Astrocyte (in vitro differentiated cells and primary cell): ENCODE measurements around the gene ISG15. TPM values are rescaled to one million over a fixed set of nuclear protein-coding genes. Genes with fewer than 3 reads are reported as not detected.

Source experiments
- DNase-seq: peaks from one replicate; pipeline ENCODE4 v3.0.0-alpha.2; 2010; ENCODE audit warnings: low read depth
- FAIRE-seq: peaks from 2 replicates; lab custom pipeline; 2011; peaks lifted over from hg19 to GRCh38; lab: Jason Lieb, UNC
- H2AFZ ChIP-seq: 2 replicates; pipeline ENCODE4 v1.6.0; 2012; ENCODE audit warnings: low read depth, low read length, inconsistent platforms
- H3K27ac ChIP-seq: 2 replicates; pipeline ENCODE4 v1.5.1; 2011; ENCODE audit warnings: low read depth, low read length, inconsistent platforms
- H3K27me3 ChIP-seq: 2 replicates; pipeline ENCODE4 v1.6.0; 2011; ENCODE audit warnings: low read length, inconsistent platforms; ENCODE audit not compliant: insufficient read depth
- H3K36me3 ChIP-seq: 2 replicates; pipeline ENCODE4 v1.5.1; 2011; ENCODE audit warnings: low read length, inconsistent platforms; ENCODE audit not compliant: insufficient read depth
- H3K4me1 ChIP-seq: 2 replicates; pipeline ENCODE4 v1.5.1; 2011; ENCODE audit warnings: low read length, inconsistent platforms; ENCODE audit not compliant: insufficient read depth
- H3K4me2 ChIP-seq: 2 replicates; pipeline ENCODE4 v1.6.0; 2012; ENCODE audit warnings: low read length, inconsistent platforms
- H3K4me3 ChIP-seq: 2 replicates; pipeline ENCODE4 v1.5.1; 2011; ENCODE audit warnings: low read depth, mild to moderate bottlenecking, low read length, inconsistent platforms; ENCODE audit not compliant: insufficient read depth
- H3K79me2 ChIP-seq: 2 replicates; pipeline ENCODE4 v1.6.0; 2012; ENCODE audit warnings: mild to moderate bottlenecking, low read length, inconsistent platforms; ENCODE audit not compliant: insufficient read depth
- H3K9ac ChIP-seq: 2 replicates; pipeline ENCODE4 v1.6.0; 2012; ENCODE audit warnings: mild to moderate bottlenecking, low read length, inconsistent platforms
- H3K9me3 ChIP-seq: 2 replicates; pipeline ENCODE4 v1.5.1; 2012; ENCODE audit warnings: low read depth, mild to moderate bottlenecking, low read length, inconsistent platforms; ENCODE audit not compliant: insufficient read depth
- H4K20me1 ChIP-seq: 2 replicates; pipeline ENCODE4 v1.6.0; 2012; ENCODE audit warnings: low read length, inconsistent platforms; ENCODE audit not compliant: insufficient read depth
- H3K27ac Mint-ChIP-seq: one replicate; pipeline ENCODE4 v1.8.0; 2021; ENCODE audit warnings: mild to moderate bottlenecking, mixed read lengths; ENCODE audit not compliant: unreplicated experiment
- H3K27me3 Mint-ChIP-seq: one replicate; pipeline ENCODE4 v1.8.0; 2021; ENCODE audit warnings: low read depth, mixed read lengths; ENCODE audit not compliant: unreplicated experiment
- H3K36me3 Mint-ChIP-seq: one replicate; pipeline ENCODE4 v1.8.0; 2021; ENCODE audit warnings: low read depth, mixed read lengths; ENCODE audit not compliant: unreplicated experiment
- H3K4me1 Mint-ChIP-seq: one replicate; pipeline ENCODE4 v1.8.0; 2021; ENCODE audit warnings: low read depth, mixed read lengths; ENCODE audit not compliant: unreplicated experiment
- H3K4me3 Mint-ChIP-seq: one replicate; pipeline ENCODE4 v1.8.0; 2021; ENCODE audit warnings: mild to moderate bottlenecking, moderate library complexity, mixed read lengths; ENCODE audit not compliant: unreplicated experiment
- H3K9me3 Mint-ChIP-seq: one replicate; pipeline ENCODE4 v1.8.0; 2021; ENCODE audit warnings: mild to moderate bottlenecking, mixed read lengths; ENCODE audit not compliant: unreplicated experiment
- CTCF ChIP-seq: IDR thresholded peaks from 2 replicates; pipeline ENCODE4 v1.5.1; 2011; ENCODE audit warnings: low read depth, mild to moderate bottlenecking, inconsistent platforms, low read length, moderate library complexity; ENCODE audit not compliant: insufficient read depth
- EZH2 ChIP-seq: IDR thresholded peaks from 2 replicates; pipeline ENCODE4 v1.6.1; 2012; ENCODE audit warnings: mild to moderate bottlenecking, low read length, inconsistent platforms; ENCODE audit not compliant: insufficient read depth
- total RNA-seq: library from RNA; stranded (reverse); gene quantifications from 2 replicates; pipeline ENCODE4 v1.2.1, GENCODE V29; 2021

Gene ISG15
- total RNA-seq, 1 donor from 2014 or later: 1,830 TPM

- Mint-ChIP-seq H3K27me3 (no peaks in the 10 kb centered on the region), H3K4me1 (peaks cover under 1% of the 10 kb centered on the region), H3K27ac (no peak overlapping the region), H3K9me3 (no peaks in the 10 kb centered on the region), H3K36me3 (peaks cover 13% of the 10 kb centered on the region), H3K4me3 (no peak overlapping the region)
- Histone ChIP-seq H4K20me1 (peaks cover 45% of the 10 kb centered on the region), H3K36me3 (no peaks in the 10 kb centered on the region), H3K27me3 (no peaks in the 10 kb centered on the region), H3K4me3 (no peak overlapping the region), H3K27ac (no peak overlapping the region), H3K9ac (no peak overlapping the region), H2AFZ (no peak overlapping the region), H3K4me2 (no peak overlapping the region), H3K79me2 (peaks cover 18% of the 10 kb centered on the region), H3K9me3 (no peaks in the 10 kb centered on the region), H3K4me1 (peaks cover 7% of the 10 kb centered on the region)
- no peak for FAIRE-seq
- DNase-seq: no peak
- TF ChIP-seq CTCF (no peak), EZH2 (no peak)
These were observed 31.3 kb downstream of the ISG15 start for GRCh38 chr1:1044455-1045078.

GRCh38 chr1:1045129-1045528 lies 31.8 kb downstream of the ISG15 start:
- no peaks in the 10 kb centered on the region for H3K4me1 Mint-ChIP-seq
- H3K27ac ChIP-seq: no peak overlapping the region
- FAIRE-seq (no peak), DNase-seq (no peak)
- H3K36me3 Mint-ChIP-seq: peaks cover 13% of the 10 kb centered on the region
- no peak overlapping the region for H3K4me3 ChIP-seq
- no peak overlapping the region for H3K27ac Mint-ChIP-seq
- H3K36me3 ChIP-seq: no peaks in the 10 kb centered on the region
- H3K4me1 ChIP-seq: peaks cover 3% of the 10 kb centered on the region
- H2AFZ ChIP-seq: no peak overlapping the region
- no peak overlapping the region for H3K4me2 ChIP-seq
- H3K9ac ChIP-seq: no peak overlapping the region
- peaks cover 39% of the 10 kb centered on the region for H4K20me1 ChIP-seq
- no peak overlapping the region for H3K4me3 Mint-ChIP-seq
- H3K9me3 Mint-ChIP-seq: no peaks in the 10 kb centered on the region
- H3K9me3 ChIP-seq: no peaks in the 10 kb centered on the region
- TF ChIP-seq EZH2 (no peak), CTCF (no peak)
- H3K27me3 ChIP-seq: no peaks in the 10 kb centered on the region
- H3K27me3 Mint-ChIP-seq: no peaks in the 10 kb centered on the region
- H3K79me2 ChIP-seq: peaks cover 18% of the 10 kb centered on the region

- Histone ChIP-seq H3K9ac (no peak overlapping the region), H4K20me1 (peaks cover 33% of the 10 kb centered on the region), H3K79me2 (peaks cover 18% of the 10 kb centered on the region), H2AFZ (no peak overlapping the region), H3K27ac (no peak overlapping the region), H3K4me2 (no peak overlapping the region), H3K4me3 (no peak overlapping the region), H3K9me3 (no peaks in the 10 kb centered on the region), H3K4me1 (no peaks in the 10 kb centered on the region), H3K27me3 (no peaks in the 10 kb centered on the region), H3K36me3 (no peaks in the 10 kb centered on the region)
- no peaks in the 10 kb centered on the region for H3K4me1 Mint-ChIP-seq
- TF ChIP-seq EZH2: no peak
- TF ChIP-seq CTCF: no peak
- peaks cover 13% of the 10 kb centered on the region for H3K36me3 Mint-ChIP-seq
- no peak overlapping the region for H3K4me3 Mint-ChIP-seq
- H3K9me3 Mint-ChIP-seq: no peaks in the 10 kb centered on the region
- H3K27ac Mint-ChIP-seq: no peak overlapping the region
- DNase-seq (no peak), FAIRE-seq (no peak)
- H3K27me3 Mint-ChIP-seq: no peaks in the 10 kb centered on the region
These were observed 32.9 kb downstream of the ISG15 start for GRCh38 chr1:1046243-1046642.
